ENCODE measurements around the gene SPOCK3. TPM values are rescaled to one million over a fixed set of nuclear protein-coding genes. Genes with fewer than 3 reads are reported as not detected.

SPOCK3 gene
- total and polyA plus RNA-seq, 2 of the 13 experiments (the other 11 are each of a cell fraction or from before 2014, with no cell fraction given), result not detected

- no peak for TF ChIP-seq ZBTB49 (CRISPR knock-in tag; IDR thresholded peaks at IDR 0.05; ENCODE audit: borderline replicate concordance)
- TF ChIP-seq ZNF839 (CRISPR knock-in tag; IDR thresholded peaks at IDR 0.05; ENCODE audit: borderline replicate concordance), result no peak
- TF ChIP-seq ZNF589 (CRISPR knock-in tag; conservative IDR thresholded peaks at IDR 0.05), result no peak
- TF ChIP-seq ZBTB20 (CRISPR knock-in tag; IDR thresholded peaks at IDR 0.05; ENCODE audit: borderline replicate concordance, low read depth), result no peak
- no peak for TF ChIP-seq ZNF552 (CRISPR knock-in tag; IDR thresholded peaks at IDR 0.05; ENCODE audit: borderline replicate concordance)
- TF ChIP-seq, protein P1, sequence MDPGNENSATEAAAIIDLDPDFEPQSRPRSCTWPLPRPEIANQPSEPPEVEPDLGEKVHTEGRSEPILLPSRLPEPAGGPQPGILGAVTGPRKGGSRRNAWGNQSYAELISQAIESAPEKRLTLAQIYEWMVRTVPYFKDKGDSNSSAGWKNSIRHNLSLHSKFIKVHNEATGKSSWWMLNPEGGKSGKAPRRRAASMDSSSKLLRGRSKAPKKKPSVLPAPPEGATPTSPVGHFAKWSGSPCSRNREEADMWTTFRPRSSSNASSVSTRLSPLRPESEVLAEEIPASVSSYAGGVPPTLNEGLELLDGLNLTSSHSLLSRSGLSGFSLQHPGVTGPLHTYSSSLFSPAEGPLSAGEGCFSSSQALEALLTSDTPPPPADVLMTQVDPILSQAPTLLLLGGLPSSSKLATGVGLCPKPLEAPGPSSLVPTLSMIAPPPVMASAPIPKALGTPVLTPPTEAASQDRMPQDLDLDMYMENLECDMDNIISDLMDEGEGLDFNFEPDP (CRISPR knock-in tag; conservative IDR thresholded peaks at IDR 0.05), result no peak
- no peak for TF ChIP-seq ZSCAN12 (CRISPR knock-in tag; IDR thresholded peaks at IDR 0.05)
- TF ChIP-seq KLF13 (CRISPR knock-in tag; IDR thresholded peaks at IDR 0.05), result no peak
- no peak for TF ChIP-seq ZBTB7B (CRISPR knock-in tag; IDR thresholded peaks at IDR 0.05)
- no peak for TF ChIP-seq ZNF343 (CRISPR knock-in tag; IDR thresholded peaks at IDR 0.05)
- no peak for TF ChIP-seq SRSF4 (IDR thresholded peaks at IDR 0.05; ENCODE audit: low read depth, low read length, poor library complexity, severe bottlenecking)
- TF ChIP-seq, protein P2, sequence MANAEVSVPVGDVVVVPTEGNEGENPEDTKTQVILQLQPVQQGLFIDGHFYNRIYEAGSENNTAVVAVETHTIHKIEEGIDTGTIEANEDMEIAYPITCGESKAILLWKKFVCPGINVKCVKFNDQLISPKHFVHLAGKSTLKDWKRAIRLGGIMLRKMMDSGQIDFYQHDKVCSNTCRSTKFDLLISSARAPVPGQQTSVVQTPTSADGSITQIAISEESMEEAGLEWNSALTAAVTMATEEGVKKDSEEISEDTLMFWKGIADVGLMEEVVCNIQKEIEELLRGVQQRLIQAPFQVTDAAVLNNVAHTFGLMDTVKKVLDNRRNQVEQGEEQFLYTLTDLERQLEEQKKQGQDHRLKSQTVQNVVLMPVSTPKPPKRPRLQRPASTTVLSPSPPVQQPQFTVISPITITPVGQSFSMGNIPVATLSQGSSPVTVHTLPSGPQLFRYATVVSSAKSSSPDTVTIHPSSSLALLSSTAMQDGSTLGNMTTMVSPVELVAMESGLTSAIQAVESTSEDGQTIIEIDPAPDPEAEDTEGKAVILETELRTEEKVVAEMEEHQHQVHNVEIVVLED (CRISPR knock-in tag; IDR thresholded peaks at IDR 0.05; ENCODE audit: borderline replicate concordance), result no peak; the same call in 1 of the 2 replicates
- no peak for TF ChIP-seq ARHGAP35 (CRISPR knock-in tag; IDR thresholded peaks at IDR 0.05; ENCODE audit: borderline replicate concordance)
- no peak for TF ChIP-seq ZNF709 (CRISPR knock-in tag; IDR thresholded peaks at IDR 0.05)
- TF ChIP-seq CREM (IDR thresholded peaks at IDR 0.05), result peak; percentile 53
- TF ChIP-seq CREM (CRISPR knock-in tag; IDR thresholded peaks at IDR 0.05), result no peak
- no peak for TF ChIP-seq TOPORS (CRISPR knock-in tag; IDR thresholded peaks at IDR 0.05)
- no peak for TF ChIP-seq ARID2 (CRISPR knock-in tag; IDR thresholded peaks at IDR 0.05; ENCODE audit: borderline replicate concordance)
- TF ChIP-seq ZFP82 (CRISPR knock-in tag; IDR thresholded peaks at IDR 0.05; ENCODE audit: borderline replicate concordance), result no peak
- no peak for TF ChIP-seq GATA4 (IDR thresholded peaks at IDR 0.05; ENCODE audit: borderline replicate concordance, low read depth)
- no peak for TF ChIP-seq ZNF546 (CRISPR knock-in tag; conservative IDR thresholded peaks at IDR 0.05)
- no peak for TF ChIP-seq NFE2L1 (CRISPR knock-in tag; IDR thresholded peaks at IDR 0.05; ENCODE audit: borderline replicate concordance)
These were observed 57.4 kb downstream of the SPOCK3 start (continued) for GRCh38 chr4:167176723-167177367.
